Measurements from ENCODE around the gene SETD7.

SETD7 gene

GRCh38 chr4:139581096-139581495, 25.1 kb upstream of the SETD7 start:
- no peak overlapping the region for H3K4me3 ChIP-seq (ENCODE audit: severe bottlenecking)
- ATAC-seq (ENCODE audit: low read depth) (no peak), DNase-seq (ENCODE audit: low spot score) (no peak)
- H3K27ac ChIP-seq (ENCODE audit: poor library complexity, severe bottlenecking), result no peak overlapping the region
- H3K4me1 ChIP-seq (ENCODE audit: insufficient read depth, poor library complexity, severe bottlenecking), result no peaks in the 10 kb centered on the region
- no peaks in the 10 kb centered on the region for H3K36me3 ChIP-seq (ENCODE audit: low read depth)
- TF ChIP-seq, protein P1, sequence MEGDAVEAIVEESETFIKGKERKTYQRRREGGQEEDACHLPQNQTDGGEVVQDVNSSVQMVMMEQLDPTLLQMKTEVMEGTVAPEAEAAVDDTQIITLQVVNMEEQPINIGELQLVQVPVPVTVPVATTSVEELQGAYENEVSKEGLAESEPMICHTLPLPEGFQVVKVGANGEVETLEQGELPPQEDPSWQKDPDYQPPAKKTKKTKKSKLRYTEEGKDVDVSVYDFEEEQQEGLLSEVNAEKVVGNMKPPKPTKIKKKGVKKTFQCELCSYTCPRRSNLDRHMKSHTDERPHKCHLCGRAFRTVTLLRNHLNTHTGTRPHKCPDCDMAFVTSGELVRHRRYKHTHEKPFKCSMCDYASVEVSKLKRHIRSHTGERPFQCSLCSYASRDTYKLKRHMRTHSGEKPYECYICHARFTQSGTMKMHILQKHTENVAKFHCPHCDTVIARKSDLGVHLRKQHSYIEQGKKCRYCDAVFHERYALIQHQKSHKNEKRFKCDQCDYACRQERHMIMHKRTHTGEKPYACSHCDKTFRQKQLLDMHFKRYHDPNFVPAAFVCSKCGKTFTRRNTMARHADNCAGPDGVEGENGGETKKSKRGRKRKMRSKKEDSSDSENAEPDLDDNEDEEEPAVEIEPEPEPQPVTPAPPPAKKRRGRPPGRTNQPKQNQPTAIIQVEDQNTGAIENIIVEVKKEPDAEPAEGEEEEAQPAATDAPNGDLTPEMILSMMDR (IDR thresholded peaks at IDR 0.05; ENCODE audit: poor library complexity, severe bottlenecking), result no peak
- H3K9me3 ChIP-seq (ENCODE audit: severe bottlenecking), result no peaks in the 10 kb centered on the region
- H3K27me3 ChIP-seq (ENCODE audit: insufficient read depth, poor library complexity, severe bottlenecking), result no peaks in the 10 kb centered on the region

DNA sequence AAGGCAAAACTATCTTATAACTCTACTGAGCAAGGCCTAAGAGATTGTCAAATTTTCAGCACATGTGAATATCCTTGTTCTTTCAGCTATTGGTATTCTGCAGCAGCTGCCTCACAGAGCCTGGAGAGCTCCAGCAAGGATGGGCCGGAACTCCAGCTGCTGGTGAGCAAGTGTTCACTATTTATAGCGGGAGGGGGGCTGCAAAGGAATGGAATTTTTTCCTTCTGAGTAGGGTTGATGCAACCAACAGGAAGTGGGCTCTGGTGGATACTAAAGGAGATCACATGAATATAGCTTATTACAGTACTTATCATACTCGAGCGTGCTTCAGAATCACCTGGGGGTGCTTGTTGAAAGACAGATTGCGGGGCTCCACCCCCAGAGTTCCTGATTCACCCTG, 20.2 kb upstream of the SETD7 start:
- ATAC-seq (ENCODE audit: low read depth), result no peak
- Histone ChIP-seq H3K27ac (ENCODE audit: poor library complexity, severe bottlenecking) (no peak overlapping the region), H3K9me3 (ENCODE audit: severe bottlenecking) (no peaks in the 10 kb centered on the region), H3K27me3 (ENCODE audit: insufficient read depth, poor library complexity, severe bottlenecking) (no peaks in the 10 kb centered on the region), H3K36me3 (ENCODE audit: low read depth) (no peaks in the 10 kb centered on the region), H3K4me3 (ENCODE audit: severe bottlenecking) (no peak overlapping the region), H3K4me1 (ENCODE audit: insufficient read depth, poor library complexity, severe bottlenecking) (no peaks in the 10 kb centered on the region)
- no peak for DNase-seq (ENCODE audit: low spot score)
- TF ChIP-seq, protein P1 (IDR thresholded peaks at IDR 0.05; ENCODE audit: poor library complexity, severe bottlenecking), result no peak

- Histone ChIP-seq H3K4me3 (ENCODE audit: severe bottlenecking) (no peak overlapping the region), H3K9me3 (ENCODE audit: severe bottlenecking) (no peaks in the 10 kb centered on the region), H3K36me3 (ENCODE audit: low read depth) (no peaks in the 10 kb centered on the region), H3K27me3 (ENCODE audit: insufficient read depth, poor library complexity, severe bottlenecking) (no peaks in the 10 kb centered on the region), H3K4me1 (ENCODE audit: insufficient read depth, poor library complexity, severe bottlenecking) (no peaks in the 10 kb centered on the region), H3K27ac (ENCODE audit: poor library complexity, severe bottlenecking) (no peak overlapping the region)
- TF ChIP-seq, protein P1 (IDR thresholded peaks at IDR 0.05; ENCODE audit: poor library complexity, severe bottlenecking), result no peak
- DNase-seq (ENCODE audit: low spot score), result no peak
- no peak for ATAC-seq (ENCODE audit: low read depth)
Observed at GRCh38 chr4:139575072-139575471, 19.1 kb upstream of the SETD7 start.

GRCh38 chr4:139574641-139575040, 18.6 kb upstream of the SETD7 start:
- Histone ChIP-seq H3K27ac (ENCODE audit: poor library complexity, severe bottlenecking) (no peak overlapping the region), H3K27me3 (ENCODE audit: insufficient read depth, poor library complexity, severe bottlenecking) (no peaks in the 10 kb centered on the region), H3K4me1 (ENCODE audit: insufficient read depth, poor library complexity, severe bottlenecking) (no peaks in the 10 kb centered on the region), H3K36me3 (ENCODE audit: low read depth) (no peaks in the 10 kb centered on the region), H3K9me3 (ENCODE audit: severe bottlenecking) (no peaks in the 10 kb centered on the region), H3K4me3 (ENCODE audit: severe bottlenecking) (no peak overlapping the region)
- TF ChIP-seq, protein P1 (IDR thresholded peaks at IDR 0.05; ENCODE audit: poor library complexity, severe bottlenecking), result no peak
- no peak for ATAC-seq (ENCODE audit: low read depth)
- no peak for DNase-seq (ENCODE audit: low spot score)

GRCh38 chr4:139568206-139568955, 12.4 kb upstream of the SETD7 start:
- no peaks in the 10 kb centered on the region for H3K27me3 ChIP-seq (ENCODE audit: insufficient read depth, poor library complexity, severe bottlenecking)
- H3K9me3 ChIP-seq (ENCODE audit: severe bottlenecking), result no peaks in the 10 kb centered on the region
- ATAC-seq (ENCODE audit: low read depth) (peak; percentile 99), DNase-seq (ENCODE audit: low spot score) (peak; percentile 66)
- no peak overlapping the region for H3K27ac ChIP-seq (ENCODE audit: poor library complexity, severe bottlenecking)
- H3K36me3 ChIP-seq (ENCODE audit: low read depth), result no peaks in the 10 kb centered on the region
- peaks cover 2% of the 10 kb centered on the region for H3K4me1 ChIP-seq (ENCODE audit: insufficient read depth, poor library complexity, severe bottlenecking)
- TF ChIP-seq, protein P1 (IDR thresholded peaks at IDR 0.05; ENCODE audit: poor library complexity, severe bottlenecking), result no peak
- H3K4me3 ChIP-seq (ENCODE audit: severe bottlenecking), result no peak overlapping the region

All from RWPE2 (cell line).